A673 (cell line): ENCODE results near the gene CRB1. TPM values are rescaled to one million over a fixed set of nuclear protein-coding genes. Genes with fewer than 3 reads are reported as not detected.

Source experiments
- BruUV-seq: library from RNA; stranded (reverse); fragments of 400-500 nt; replicated peaks from 2 replicates; lab custom pipeline; 2021; lab: Mats Ljungman, UMichigan
- CTCF ChIA-PET: fragments of 300-600 bp; sonication (Branson Sonifier 250); formaldehyde crosslinking; loops from one replicate; lab custom pipeline; 2022; ENCODE audit warnings: antibody characterized with exemption; lab: Charles Lee
- POLR2A ChIA-PET: fragments of 300-600 bp; sonication (Branson Sonifier 250); formaldehyde crosslinking; loops from one replicate; lab custom pipeline; 2022; ENCODE audit warnings: antibody characterized with exemption; ENCODE audit not compliant: low non-redundant PET; lab: Charles Lee
- DNase-seq: peaks from one replicate; pipeline ENCODE4 v3.0.0-alpha.2; 2015; ENCODE audit warnings: low spot score
- H3K27ac ChIP-seq: fragments of 200-600 bp; sonication (generic); 2 replicates; pipeline ENCODE4 v1.5.1; 2016; ENCODE audit warnings: mixed run types, low read depth, mild to moderate bottlenecking, mixed read lengths, antibody characterized with exemption, low read length; ENCODE audit not compliant: poor library complexity, severe bottlenecking
- H3K27me3 ChIP-seq: fragments of 200-600 bp; sonication (generic); replicated peaks from 2 replicates; pipeline ENCODE4 v1.6.1; 2017; ENCODE audit warnings: mixed run types, low read depth, mild to moderate bottlenecking, mixed read lengths, antibody characterized with exemption, low read length; ENCODE audit not compliant: insufficient read depth, poor library complexity
- H3K36me3 ChIP-seq: fragments of 200-600 bp; sonication (generic); 2 replicates; pipeline ENCODE4 v1.6.1; 2016; ENCODE audit warnings: mixed run types, mild to moderate bottlenecking, mixed read lengths, antibody characterized with exemption, low read length; ENCODE audit not compliant: insufficient read depth, poor library complexity, severe bottlenecking
- H3K4me1 ChIP-seq: fragments of 200-600 bp; sonication (generic); 2 replicates; pipeline ENCODE4 v1.6.1; 2017; ENCODE audit warnings: mixed run types, mild to moderate bottlenecking, mixed read lengths, antibody characterized with exemption, low read length; ENCODE audit not compliant: insufficient read depth, poor library complexity, severe bottlenecking
- H3K4me3 ChIP-seq: fragments of 200-600 bp; sonication (generic); 2 replicates; pipeline ENCODE4 v1.5.1; 2016; ENCODE audit warnings: low read depth, mixed run types, mild to moderate bottlenecking, mixed read lengths, low read length; ENCODE audit not compliant: poor library complexity, severe bottlenecking
- H3K9me3 ChIP-seq: fragments of 200-600 bp; sonication (generic); 2 replicates; pipeline ENCODE4 v1.6.1; 2016; ENCODE audit warnings: mixed run types, low read depth, mild to moderate bottlenecking, mixed read lengths, antibody characterized with exemption, low read length; ENCODE audit not compliant: poor library complexity, severe bottlenecking
- EZH2 ChIP-seq: fragments of 200-600 bp; sonication (generic); IDR thresholded peaks from 2 replicates; pipeline ENCODE4 v1.6.1; 2017; ENCODE audit warnings: borderline replicate concordance, low read depth, mild to moderate bottlenecking, mixed read lengths, antibody characterized with exemption, low read length; ENCODE audit not compliant: poor library complexity, severe bottlenecking
- intact Hi-C: fragments of 100-400 bp; cut with micrococcal nuclease; formaldehyde crosslinking; loops from one replicate; pipeline ENCODE4 v1.10.0; 2022; ENCODE audit not compliant: unreplicated experiment
- total RNA-seq: library from RNA; stranded (reverse); gene quantifications from 2 replicates; pipeline ENCODE4 v1.2.3, GENCODE V29; 2021
- TF ChIP-seq, protein P1 (sequence below): fragments of 300-800, 200-600 bp; sonication (generic); conservative IDR thresholded peaks from 2 replicates; pipeline ENCODE4 v1.5.1; 2017; ENCODE audit warnings: low read depth, mild to moderate bottlenecking, antibody characterized with exemption, low read length, moderate library complexity, mixed read lengths

Gene CRB1
- total RNA-seq, 1 experiment from 2014 or later = not detected

- Histone ChIP-seq H3K9me3 (no peaks in the 10 kb centered on the region), H3K4me1 (no peaks in the 10 kb centered on the region), H3K36me3 (no peaks in the 10 kb centered on the region), H3K4me3 (no peak overlapping the region), H3K27me3 (no peaks in the 10 kb centered on the region), H3K27ac (no peak overlapping the region)
- no peak for DNase-seq
- intact Hi-C loops = no loop called here
- ChIA-PET POLR2A (no interaction called here), CTCF (no interaction called here)
- TF ChIP-seq EZH2 = no peak
- TF ChIP-seq, protein P1, sequence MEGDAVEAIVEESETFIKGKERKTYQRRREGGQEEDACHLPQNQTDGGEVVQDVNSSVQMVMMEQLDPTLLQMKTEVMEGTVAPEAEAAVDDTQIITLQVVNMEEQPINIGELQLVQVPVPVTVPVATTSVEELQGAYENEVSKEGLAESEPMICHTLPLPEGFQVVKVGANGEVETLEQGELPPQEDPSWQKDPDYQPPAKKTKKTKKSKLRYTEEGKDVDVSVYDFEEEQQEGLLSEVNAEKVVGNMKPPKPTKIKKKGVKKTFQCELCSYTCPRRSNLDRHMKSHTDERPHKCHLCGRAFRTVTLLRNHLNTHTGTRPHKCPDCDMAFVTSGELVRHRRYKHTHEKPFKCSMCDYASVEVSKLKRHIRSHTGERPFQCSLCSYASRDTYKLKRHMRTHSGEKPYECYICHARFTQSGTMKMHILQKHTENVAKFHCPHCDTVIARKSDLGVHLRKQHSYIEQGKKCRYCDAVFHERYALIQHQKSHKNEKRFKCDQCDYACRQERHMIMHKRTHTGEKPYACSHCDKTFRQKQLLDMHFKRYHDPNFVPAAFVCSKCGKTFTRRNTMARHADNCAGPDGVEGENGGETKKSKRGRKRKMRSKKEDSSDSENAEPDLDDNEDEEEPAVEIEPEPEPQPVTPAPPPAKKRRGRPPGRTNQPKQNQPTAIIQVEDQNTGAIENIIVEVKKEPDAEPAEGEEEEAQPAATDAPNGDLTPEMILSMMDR = no peak
- BruUV-seq = no TSS peak
These were observed 154.9 kb downstream of the CRB1 start for GRCh38 chr1:197422993-197423392.

- CTCF ChIA-PET = no interaction called here
- no TSS peak for BruUV-seq
These were observed 156.3 kb downstream of the CRB1 start for GRCh38 chr1:197424380-197424779.

DNA sequence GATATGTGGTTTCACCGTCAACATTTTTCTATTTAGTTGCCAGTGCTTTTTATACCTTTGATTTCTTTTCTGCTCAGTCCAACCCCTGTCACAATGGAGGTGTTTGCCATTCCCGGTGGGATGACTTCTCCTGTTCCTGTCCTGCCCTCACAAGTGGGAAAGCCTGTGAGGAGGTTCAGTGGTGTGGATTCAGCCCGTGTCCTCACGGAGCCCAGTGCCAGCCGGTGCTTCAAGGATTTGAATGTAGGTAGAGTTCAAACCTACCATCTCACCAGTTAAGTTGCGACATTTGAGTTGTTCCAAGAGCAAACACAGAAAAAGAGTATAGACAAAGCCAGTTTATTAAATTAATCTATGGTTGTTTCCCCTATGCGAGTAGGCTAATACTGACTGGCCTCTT, 161.3 kb downstream of the CRB1 start:
- Histone ChIP-seq H3K4me1 (no peaks in the 10 kb centered on the region), H3K27ac (no peak overlapping the region), H3K4me3 (no peak overlapping the region), H3K9me3 (no peaks in the 10 kb centered on the region), H3K27me3 (no peaks in the 10 kb centered on the region), H3K36me3 (no peaks in the 10 kb centered on the region)
- no TSS peak for BruUV-seq
- no peak for TF ChIP-seq EZH2
- TF ChIP-seq, protein P1 = no peak
- intact Hi-C loops = no loop called here
- ChIA-PET CTCF (no interaction called here), POLR2A (no interaction called here)
- no peak for DNase-seq

More at GRCh38 chr1:197424380-197424779, 156.3 kb downstream of the CRB1 start:
- H3K4me3 ChIP-seq = no peak overlapping the region
- POLR2A ChIA-PET = no interaction called here
- H3K36me3 ChIP-seq = no peaks in the 10 kb centered on the region
- no peak for DNase-seq
- TF ChIP-seq, protein P1 = no peak
- TF ChIP-seq EZH2 = no peak
- intact Hi-C loops = no loop called here
- no peak overlapping the region for H3K27ac ChIP-seq
- no peaks in the 10 kb centered on the region for H3K9me3 ChIP-seq
- H3K27me3 ChIP-seq = no peaks in the 10 kb centered on the region
- no peaks in the 10 kb centered on the region for H3K4me1 ChIP-seq
